NCI-H446 treated with DMSO at 0.1 percent for 48 hours (cell line): ENCODE results near the gene KCTD17.
"Not testable (repeated sequence)": the region's sequence is repeated elsewhere in the genome, so short reads cannot be mapped to it uniquely, and the experiment has no call there.

Experiments
- DNase-seq: peaks from one replicate; lab custom pipeline; 2025; lab: John Stamatoyannopoulos, UW

Gene KCTD17

DNA sequence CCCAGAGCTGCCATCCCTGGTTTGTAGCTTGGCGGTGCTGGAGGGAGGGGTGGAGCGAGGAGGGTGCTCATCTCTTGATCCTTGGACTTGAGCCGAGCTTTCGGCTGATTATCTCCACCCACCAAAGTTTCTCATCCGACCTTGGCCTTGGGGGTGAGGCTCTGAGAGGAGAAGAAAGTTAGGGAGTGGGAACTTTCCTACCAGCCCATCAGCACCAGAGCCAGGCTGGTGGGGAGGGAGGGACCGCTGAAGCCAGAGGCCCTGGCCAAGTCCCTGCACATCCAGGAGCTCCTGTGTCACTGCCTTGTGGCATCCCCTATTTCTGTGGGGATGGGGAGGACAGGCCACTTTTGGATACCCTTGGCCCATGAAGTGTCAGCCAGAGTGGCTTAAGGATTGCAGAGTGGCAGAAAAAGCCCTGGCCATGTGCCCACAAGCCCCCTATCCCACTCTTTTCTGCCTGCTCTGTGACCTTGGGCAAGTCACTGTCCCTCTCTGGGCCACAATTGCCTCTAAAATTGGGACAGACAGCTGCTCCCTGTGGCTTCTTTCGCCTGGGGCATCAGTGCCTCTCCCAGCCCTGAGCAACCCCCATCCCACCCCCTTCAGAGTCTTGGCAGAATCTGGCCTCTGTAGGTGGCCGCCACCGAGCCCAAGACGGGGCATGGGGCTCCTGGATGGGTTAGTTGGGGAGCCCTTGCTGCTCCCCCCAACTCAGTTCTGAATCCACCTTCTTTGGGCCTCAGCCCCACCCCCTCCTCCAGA, 10.3 kb downstream of the KCTD17 start:
- no peak for DNase-seq

GRCh38 chr22:37062376-37062675, 10.8 kb downstream of the KCTD17 start:
- no peak for DNase-seq

GRCh38 chr22:37062702-37063381, 11.3 kb downstream of the KCTD17 start:
- DNase-seq, result no peak

DNA sequence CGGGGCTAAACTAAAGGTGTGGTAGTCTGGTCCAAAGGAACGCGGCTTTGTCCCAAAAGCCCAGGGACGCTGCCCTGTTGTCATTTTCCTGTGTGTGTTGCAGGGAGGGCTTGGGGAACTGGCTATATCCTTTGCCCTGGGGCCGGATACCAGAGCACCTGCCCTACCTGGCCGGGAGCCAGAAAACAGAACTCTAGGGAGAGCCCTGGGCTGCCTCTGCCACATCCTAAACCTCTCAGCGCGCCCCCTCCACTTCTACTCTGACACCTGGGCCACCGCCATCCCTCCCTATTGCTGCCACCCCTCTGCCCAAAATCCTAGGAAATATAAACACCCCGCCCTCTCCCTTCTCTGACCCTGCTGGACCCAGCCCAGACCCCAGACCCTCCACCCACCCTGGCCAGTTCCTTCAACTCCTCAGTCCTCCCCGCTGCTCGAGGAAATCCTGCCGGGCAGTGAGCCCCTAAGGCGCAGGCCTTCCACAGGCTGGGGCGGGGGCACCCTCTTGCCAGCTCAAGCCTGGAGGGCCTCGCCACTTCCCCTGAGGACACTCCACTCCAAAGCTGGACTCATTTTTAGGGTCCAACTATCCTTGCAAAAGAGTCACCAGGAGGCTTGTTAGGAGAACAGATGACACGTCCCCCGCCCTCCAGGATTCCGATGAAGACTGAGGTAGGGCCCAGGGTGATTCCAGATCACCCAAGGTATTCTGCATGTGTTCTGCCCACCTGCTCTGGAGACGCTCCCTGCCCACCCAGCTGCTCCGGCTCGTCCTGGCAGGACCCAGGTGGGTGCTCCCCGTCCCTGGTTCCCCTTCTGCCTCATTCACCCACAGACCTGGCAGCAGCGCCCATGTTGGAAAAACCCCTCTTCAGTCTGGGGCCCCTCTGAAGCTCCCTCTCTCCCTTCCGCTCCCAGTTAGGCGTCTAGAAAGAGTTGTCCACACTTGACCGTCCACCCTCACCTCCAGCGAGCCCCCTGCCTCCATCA, 12.2 kb downstream of the KCTD17 start:
- no peak for DNase-seq

DNA sequence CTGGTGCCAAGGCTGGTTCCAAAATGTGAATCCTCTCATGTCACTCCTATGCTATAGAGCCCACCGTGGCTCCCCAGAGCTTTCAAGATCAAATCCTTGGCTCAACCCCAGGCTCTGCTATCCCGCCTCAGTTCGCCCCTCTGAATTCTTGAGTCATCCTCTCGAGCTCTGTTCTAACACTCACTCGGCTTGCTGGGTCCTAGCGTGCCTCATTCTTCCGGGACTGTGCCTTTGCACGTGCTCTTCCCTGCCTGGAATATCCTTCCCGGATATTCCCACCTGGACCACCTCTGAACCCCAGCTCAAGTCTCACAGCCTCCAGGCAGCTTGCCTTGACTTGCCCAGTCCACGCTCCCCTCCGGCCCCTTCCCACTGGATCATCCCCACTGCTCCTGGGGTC, 13.0 kb downstream of the KCTD17 start:
- DNase-seq, result no peak

DNA sequence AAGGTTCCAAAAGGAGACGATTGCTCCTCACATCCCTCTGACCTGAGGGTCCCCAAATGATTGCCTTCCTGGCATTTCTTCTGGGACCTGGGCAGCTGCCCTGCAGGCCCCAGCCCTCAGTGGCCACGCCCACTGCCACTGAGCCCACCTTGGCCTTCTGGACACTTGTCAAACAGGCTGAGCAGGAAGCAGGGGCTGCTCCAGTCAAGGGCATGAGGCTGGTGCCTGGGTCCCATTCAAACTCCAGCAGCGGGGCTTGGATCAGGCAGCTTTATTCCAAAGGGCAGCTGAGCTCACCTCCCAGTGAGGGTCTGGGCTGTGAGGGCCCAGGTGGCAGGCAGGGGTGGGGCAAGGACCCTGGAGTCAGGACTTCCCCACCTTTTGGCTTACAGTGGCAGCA, 13.6 kb downstream of the KCTD17 start:
- DNase-seq, result no peak

DNA sequence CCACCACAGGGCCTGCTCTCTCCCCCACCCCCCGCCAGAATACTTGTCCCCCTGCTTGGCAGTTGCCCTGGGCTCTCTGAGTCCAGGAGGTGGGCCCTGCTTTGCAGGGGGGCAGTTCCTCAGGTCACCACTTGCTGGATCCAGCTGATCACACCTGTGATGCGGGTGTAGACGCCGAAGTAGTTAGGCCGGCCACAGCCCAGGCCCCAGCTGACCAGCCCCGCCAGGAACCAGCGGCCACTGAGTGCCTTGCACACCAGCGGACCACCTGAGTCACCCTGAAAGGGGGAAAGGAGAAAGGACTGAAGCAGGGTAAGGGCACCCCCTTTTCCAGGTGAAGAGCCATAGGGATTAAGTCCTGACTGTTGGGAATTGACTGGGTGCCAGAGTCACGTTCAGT, 14.4 kb downstream of the KCTD17 start:
- DNase-seq, result no peak

- DNase-seq, result no peak
Observed at GRCh38 chr22:37067428-37067827, 15.9 kb downstream of the KCTD17 start.

DNA sequence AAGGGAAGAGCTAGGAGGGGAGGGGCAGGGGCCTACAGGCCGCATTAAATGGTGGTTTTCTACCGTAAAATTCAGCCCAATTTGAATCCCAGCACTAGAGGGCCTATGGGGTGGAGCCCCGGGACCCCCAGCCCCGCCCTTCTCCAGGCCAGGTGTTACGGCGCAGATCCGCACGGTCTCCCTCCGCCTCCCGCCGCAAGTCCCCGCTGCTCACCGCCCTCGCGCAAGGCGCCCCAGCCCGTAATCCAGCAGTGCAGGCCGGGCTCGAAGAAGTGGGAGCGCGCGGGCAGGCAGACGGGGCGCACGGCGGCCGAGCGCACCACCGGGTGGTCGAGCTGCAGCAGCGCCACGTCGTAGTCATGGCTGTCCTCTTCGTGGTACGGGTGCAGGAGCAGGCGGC, 17.3 kb downstream of the KCTD17 start:
- DNase-seq, result no peak

DNA sequence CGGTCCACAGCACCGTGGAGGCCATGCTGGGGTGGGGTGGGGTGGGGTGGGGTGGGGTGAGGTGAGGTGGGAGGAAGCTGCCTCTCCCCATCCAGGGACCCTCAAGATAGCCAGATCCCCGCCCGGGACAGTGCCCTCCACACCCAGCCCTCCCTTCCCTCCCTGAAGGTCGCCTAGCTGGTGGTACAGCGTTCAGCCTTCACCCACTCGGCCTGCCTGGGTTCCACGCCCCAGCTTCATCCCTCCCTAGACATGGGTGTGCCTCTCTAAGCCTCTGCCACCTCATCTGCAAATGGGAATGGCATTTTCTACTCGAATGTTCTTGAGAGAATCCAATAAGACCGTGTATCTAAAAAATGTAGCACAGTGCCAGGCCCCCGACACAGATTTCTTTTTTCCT, 17.8 kb downstream of the KCTD17 start:
- no peak for DNase-seq

GRCh38 chr22:37069719-37070118, 18.2 kb downstream of the KCTD17 start:
- DNase-seq, result no peak

- no peak for DNase-seq
Observed at GRCh38 chr22:37070334-37070733, 18.8 kb downstream of the KCTD17 start.

- DNase-seq, result no peak
Observed at GRCh38 chr22:37070744-37071143, 19.2 kb downstream of the KCTD17 start.

- DNase-seq, result not testable (repeated sequence)
Observed at GRCh38 chr22:37071850-37072592, 20.5 kb downstream of the KCTD17 start.

DNA sequence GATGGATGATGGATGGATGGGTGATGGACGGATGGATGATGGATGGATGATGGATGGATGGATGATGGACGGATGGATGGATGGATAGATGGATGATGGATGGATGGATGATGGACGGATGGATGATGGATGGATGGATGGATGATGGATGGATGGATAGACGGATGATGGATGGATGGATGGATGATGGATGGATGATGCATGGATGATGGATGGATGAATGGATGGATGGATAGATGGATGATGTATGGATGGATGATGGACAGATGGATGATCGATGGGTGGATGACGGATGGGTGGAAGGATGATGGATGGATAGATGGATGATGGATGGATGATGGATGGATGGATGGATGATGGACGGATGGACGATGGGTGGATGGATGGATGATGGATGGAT, 21.1 kb downstream of the KCTD17 start:
- DNase-seq, result no peak

- DNase-seq, result no peak
Observed at GRCh38 chr22:37074537-37074936, 23.0 kb downstream of the KCTD17 start.

DNA sequence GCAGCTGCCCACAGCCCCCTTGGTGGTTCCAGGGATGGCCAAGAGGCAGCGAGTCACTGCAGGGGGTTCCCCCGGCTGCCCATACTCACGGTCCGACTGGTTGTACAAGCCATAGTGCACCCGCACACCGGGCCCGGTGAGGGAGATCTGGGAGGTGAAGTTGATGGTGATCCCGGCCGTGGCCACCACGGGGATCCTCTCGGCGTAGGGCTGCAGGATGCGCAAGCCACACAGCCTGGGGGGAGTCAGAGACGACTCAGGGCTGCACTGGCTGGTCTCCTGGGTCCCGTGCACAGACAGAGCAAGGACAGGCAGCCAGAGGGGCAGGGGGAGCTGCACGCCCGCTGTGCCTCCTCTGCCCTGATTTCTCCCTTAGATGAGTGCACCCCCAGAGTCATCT, 23.5 kb downstream of the KCTD17 start:
- no peak for DNase-seq

DNA sequence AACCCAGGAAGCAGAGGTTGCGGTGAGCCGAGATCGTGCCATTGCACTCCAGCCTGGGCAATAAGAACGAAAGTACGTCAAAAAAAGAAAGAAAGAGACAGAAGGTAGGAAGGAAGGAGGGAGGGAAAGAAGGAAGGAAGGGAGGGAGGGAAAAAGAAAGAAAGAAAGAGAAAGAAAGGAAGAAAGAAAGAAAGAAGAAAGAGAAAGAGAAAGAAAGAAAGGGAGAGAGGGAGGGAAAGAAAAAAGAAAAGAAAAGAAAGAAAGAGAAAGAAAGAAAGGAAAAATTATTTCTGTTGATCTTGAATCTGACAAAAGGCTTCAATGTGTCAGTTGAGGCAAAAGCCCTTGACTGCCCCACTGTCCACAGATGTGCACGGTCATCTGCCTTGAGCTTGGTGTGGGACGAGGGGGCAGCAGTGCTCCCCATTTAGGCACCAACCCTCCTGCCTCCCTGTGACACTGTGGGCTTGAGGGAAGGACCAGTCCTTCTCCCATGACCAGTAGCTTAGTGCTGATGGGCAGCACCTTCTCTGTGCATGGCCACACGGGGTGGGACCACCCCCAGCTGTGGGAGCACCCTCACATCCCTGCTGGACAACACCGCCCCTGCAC, 24.4 kb downstream of the KCTD17 start:
- DNase-seq, result no peak

GRCh38 chr22:37077802-37078448, 26.4 kb downstream of the KCTD17 start:
- no peak for DNase-seq

- no peak for DNase-seq
Observed at GRCh38 chr22:37079158-37079557, 27.6 kb downstream of the KCTD17 start.

DNA sequence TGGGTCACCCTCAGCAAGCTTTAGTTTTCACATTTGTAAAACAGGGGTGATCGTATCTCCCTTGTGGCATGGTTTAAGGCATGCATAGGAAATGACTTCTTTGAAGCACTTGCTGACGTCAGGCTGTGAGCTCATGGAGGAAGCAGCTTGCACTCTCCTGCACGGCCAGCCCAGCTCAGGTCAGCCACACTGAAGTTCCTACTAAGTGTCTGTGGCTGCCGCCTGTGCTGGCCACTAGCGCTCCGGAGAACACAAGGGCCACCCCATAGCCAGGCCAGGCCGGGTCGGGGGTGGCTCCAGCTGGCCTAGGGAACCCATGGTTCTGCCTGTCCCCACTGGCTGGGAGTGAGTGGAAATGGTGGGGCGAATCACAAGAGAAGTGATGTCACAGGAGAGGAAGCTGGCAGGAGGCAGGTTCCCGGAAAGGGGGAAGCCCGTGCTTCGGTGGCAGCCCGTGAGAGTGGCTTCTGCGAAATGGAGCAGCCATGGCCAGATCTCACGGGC, 28.2 kb downstream of the KCTD17 start:
- DNase-seq, result no peak
